GM12878 (cell line): ENCODE results near the gene NTF4. TPM values are rescaled to one million over a fixed set of nuclear protein-coding genes. Genes with fewer than 3 reads are reported as not detected.
A peak's percentile ranks its signal among the peaks of the same experiment; 100 is the strongest.
"Not testable (repeated sequence)": the region's sequence is repeated elsewhere in the genome, so short reads cannot be mapped to it uniquely, and the experiment has no call there.

Experiments
- ATAC-seq: fragments of 200-7000 bp; cut with Tn5 transposase; 3 replicates; pipeline ENCODE4 v1.9.1; 2020; ENCODE audit warnings: mild to moderate bottlenecking, moderate library complexity
- BruUV-seq: library from RNA; stranded (reverse); fragments of 400-500 nt; replicated peaks from 2 replicates; lab custom pipeline; 2021; lab: Mats Ljungman, UMichigan
- CTCF ChIA-PET: fragments of 300-600 bp; sonication (Branson Sonifier 250); formaldehyde crosslinking; extraction: SDS; loops from one replicate; lab custom pipeline; 2021; ENCODE audit warnings: inconsistent platforms; lab: Yijun Ruan, JAX
- POLR2A ChIA-PET: fragments of 350-600 bp; formaldehyde crosslinking; extraction: SDS; loops from one replicate; lab custom pipeline; 2021; ENCODE audit warnings: inconsistent platforms; lab: Charles Lee
- RAD21 ChIA-PET: fragments of 300-600 bp; sonication (Branson Sonifier 250); formaldehyde crosslinking; loops from one replicate; lab custom pipeline; 2023; ENCODE audit warnings: antibody characterized with exemption; ENCODE audit not compliant: unreplicated experiment; lab: Charles Lee
- SMC1A ChIA-PET: fragments of 300-600 bp; sonication (Branson Sonifier 250); formaldehyde crosslinking; loops from one replicate; lab custom pipeline; 2023; ENCODE audit not compliant: unreplicated experiment, uncharacterized antibody; lab: Charles Lee
- DNase-seq: peaks from one replicate; pipeline ENCODE4 v3.0.0-alpha.2; 2011; ENCODE audit warnings: low read depth, low spot score
- FAIRE-seq: peaks from 3 replicates; lab custom pipeline; 2011; peaks lifted over from hg19 to GRCh38; lab: Jason Lieb, UNC
- H2AFZ ChIP-seq: 2 replicates; pipeline ENCODE4 v1.6.0; 2011; ENCODE audit warnings: low read depth, low read length, control low read depth; ENCODE audit not compliant: control insufficient read depth
- H3K27ac ChIP-seq: 2 replicates; pipeline ENCODE4 v1.5.1; 2011; ENCODE audit warnings: control low read depth; ENCODE audit not compliant: control insufficient read depth, insufficient read depth
- H3K27me3 ChIP-seq, 2 experiments: replicated peaks in 1 of 2; 2 replicates each; pipeline versions ENCODE4 v1.6.0 to v1.6.1; 2011; ENCODE audit warnings: low read length in 1 of 2; ENCODE audit not compliant: control insufficient read depth in 2 of 2, insufficient read depth in 2 of 2
- H3K36me3 ChIP-seq, 2 experiments: 2 replicates each; pipeline ENCODE4 v1.5.1; 2011; ENCODE audit warnings: low read length in 1 of 2; ENCODE audit not compliant: control insufficient read depth in 2 of 2, insufficient read depth in 2 of 2
- H3K4me1 ChIP-seq: 2 replicates; pipeline ENCODE4 v1.6.1; 2011; ENCODE audit warnings: mild to moderate bottlenecking, low read length, moderate library complexity, mixed read lengths; ENCODE audit not compliant: control insufficient read depth, insufficient read depth
- H3K4me2 ChIP-seq: 2 replicates; pipeline ENCODE4 v1.6.0; 2011; ENCODE audit warnings: control low read depth; ENCODE audit not compliant: control insufficient read depth, insufficient read depth
- H3K4me3 ChIP-seq: fragments of 200-600 bp; sonication (generic); 2 replicates; pipeline ENCODE4 v1.5.1; 2016
- H3K79me2 ChIP-seq: 2 replicates; pipeline ENCODE4 v1.6.0; 2011; ENCODE audit warnings: low read length; ENCODE audit not compliant: control insufficient read depth, insufficient read depth
- H3K9ac ChIP-seq: 2 replicates; pipeline ENCODE4 v1.8.0; 2011; ENCODE audit warnings: low read length, control low read depth, mixed read lengths; ENCODE audit not compliant: control insufficient read depth, insufficient read depth
- H3K9me3 ChIP-seq: replicated peaks from 3 replicates; pipeline ENCODE4 v1.5.1; 2011; ENCODE audit warnings: mild to moderate bottlenecking, low read length; ENCODE audit not compliant: control insufficient read depth, insufficient read depth
- H4K20me1 ChIP-seq: 2 replicates; pipeline ENCODE4 v1.6.0; 2011; ENCODE audit not compliant: control insufficient read depth, insufficient read depth
- EED ChIP-seq: sonication (generic); IDR thresholded peaks from 2 replicates; pipeline ENCODE4 v1.6.1; 2016; ENCODE audit warnings: antibody characterized with exemption, low read depth
- FOXM1 ChIP-seq: IDR thresholded peaks from 2 replicates; pipeline ENCODE4 v1.6.1; 2012; ENCODE audit warnings: low read depth, mild to moderate bottlenecking, inconsistent platforms, low read length, moderate library complexity
- JUNB ChIP-seq: IDR thresholded peaks from 2 replicates; pipeline ENCODE4 v1.6.1; 2016; ENCODE audit warnings: antibody characterized with exemption, mild to moderate bottlenecking
- NR2C1 ChIP-seq: fragments of 450-650 bp; IDR thresholded peaks from 2 replicates; pipeline ENCODE4 v1.6.1; 2017; ENCODE audit warnings: antibody characterized with exemption, mild to moderate bottlenecking, moderate library complexity
- SPI1 ChIP-seq: IDR thresholded peaks from 2 replicates; pipeline ENCODE4 v1.6.1; 2011; ENCODE audit warnings: low read depth, mild to moderate bottlenecking, low read length, moderate library complexity, borderline replicate concordance; ENCODE audit not compliant: insufficient read depth
- ZNF592 ChIP-seq: fragments of 450-650 bp; IDR thresholded peaks from 2 replicates; pipeline ENCODE4 v1.6.1; 2017; ENCODE audit warnings: mild to moderate bottlenecking, moderate library complexity
- WGBS: methylation state at CpG from one replicate; pipeline ENCODE4 v1.1.6; 2016; ENCODE audit warnings: low lambda C conversion rate; ENCODE audit not compliant: insufficient replicate concordance, insufficient coverage; ENCODE audit errors: missing lambda C conversion rate; 5-methylcytosine and 5-hydroxymethylcytosine counted together
- in situ Hi-C: fragments of 300-500 bp; cut with MboI; formaldehyde crosslinking; loops from 9 replicates; pipeline ENCODE4 v1.14.3; 2018; ENCODE audit warnings: mixed read lengths
- intact Hi-C: fragments of 100-400 bp; cut with micrococcal nuclease; formaldehyde crosslinking; loops from one replicate; pipeline ENCODE4 v1.14.2; 2022; ENCODE audit not compliant: unreplicated experiment
- polyA plus RNA-seq, 11 experiments: library from polyadenylated mRNA; depleted of rRNA in 4 of 11; unstranded in 6 of 11; stranded (reverse) in 5 of 11; fragments of >200 nt; fragmentation: Nextera tagmentation in 4 of 11; fragmentation: Illumina TruSeq in 1 of 11; extraction: Ambion mirVana in 4 of 11; extraction: Trizol in 1 of 11; gene quantifications; 1 replicate in 1 of 11; 2 replicates in 10 of 11; pipeline versions ENCODE4 v1.2.1 to v1.2.3, GENCODE V29; 2011 to 2016; ENCODE audit warnings: inconsistent platforms in 2 of 11, missing spikeins in 2 of 11, low read depth in 1 of 11
- total RNA-seq, 4 experiments: library from RNA; depleted of rRNA in 3 of 4; stranded (reverse); fragments of >200 nt in 3 of 4; fragmentation: Illumina TruSeq in 1 of 4; extraction: Trizol in 1 of 4; gene quantifications; 2 replicates each; pipeline versions ENCODE4 v1.2.1 to v1.2.3, GENCODE V29; 2013 to 2021
- TF ChIP-seq, protein P1 (sequence below), 3 experiments: IDR thresholded peaks in 2 of 3; conservative IDR thresholded peaks in 1 of 3; 2 replicates each; pipeline ENCODE4 v1.5.1; 2011; ENCODE audit warnings: low read depth in 3 of 3, low read length in 3 of 3, mild to moderate bottlenecking in 3 of 3, control low read depth in 2 of 3, moderate library complexity in 2 of 3, inconsistent platforms in 1 of 3, mixed read lengths in 1 of 3; ENCODE audit not compliant: control insufficient read depth in 2 of 3, insufficient read depth in 1 of 3; ENCODE audit errors: extremely low read depth in 1 of 3

The NTF4 gene
- total and polyA plus RNA-seq, 10 of the 15 experiments (the other 5 are each of a cell fraction or from before 2014, with no cell fraction given), result not detected

- H3K9ac ChIP-seq, intact Hi-C loops, H3K4me1 ChIP-seq, H3K4me3 ChIP-seq, FAIRE-seq, H4K20me1 ChIP-seq, ATAC-seq, POLR2A ChIA-PET, DNase-seq, H3K79me2 ChIP-seq, BruUV-seq, in situ Hi-C loops, RAD21 ChIA-PET, SMC1A ChIA-PET, H2AFZ ChIP-seq, H3K27ac ChIP-seq, H3K36me3 ChIP-seq, H3K9me3 ChIP-seq: not testable (repeated sequence)
- CTCF ChIA-PET, result interaction anchor here (1.0 to 1.2 kb wide), 2 partner anchors 49 to 137 kb away, joined by 3 read pairs; no protein-coding TSS in a partner anchor
- Histone ChIP-seq H3K27me3 (peaks cover 3 to 16% of the 10 kb centered on the region in 2 experiments; a peak in 3 of 4 replicates), H3K4me2 (peak overlapping the region; percentile 95; the same call in 1 of the 2 replicates)
- 16% methylated on average over 29 of the region's 34 CpGs for WGBS
Measured at GRCh38 chr19:49056902-49057596, 7.6 kb downstream of the NTF4 start.

GRCh38 chr19:49056101-49056901 is 8.3 kb downstream of the NTF4 start:
- RAD21 ChIA-PET, result interaction anchor here (0.9 kb wide), 1 partner anchor 41 kb away, joined by 3 read pairs; no protein-coding TSS in a partner anchor
- POLR2A ChIA-PET, result interaction anchor here (0.6 kb wide), 1 partner anchor 673 kb away, joined by 5 read pairs; no protein-coding TSS in a partner anchor
- 3% methylated on average over 63 of the region's 63 CpGs for WGBS
- H4K20me1 ChIP-seq, result no peaks in the 10 kb centered on the region
- H3K9me3 ChIP-seq, result no peaks in the 10 kb centered on the region
- in situ Hi-C loops (no loop called here), intact Hi-C loops (no loop called here)
- FAIRE-seq, result no peak
- no peaks in the 10 kb centered on the region for H3K36me3 ChIP-seq
- SMC1A ChIA-PET, result no interaction called here
- peak overlapping the region; percentile 95 for H3K4me2 ChIP-seq
- no peak overlapping the region for H3K9ac ChIP-seq
- H3K4me3 ChIP-seq, result peak overlapping the region; percentile 51; the same call in 1 of the 2 replicates
- peak; percentile 96 for ATAC-seq
- H3K27ac ChIP-seq, result no peak overlapping the region
- H3K4me1 ChIP-seq, result no peaks in the 10 kb centered on the region
- H3K79me2 ChIP-seq, result no peaks in the 10 kb centered on the region
- H3K27me3 ChIP-seq, result peaks cover 3 to 16% of the 10 kb centered on the region in 2 experiments; a peak in 3 of 4 replicates
- BruUV-seq, result no TSS peak
- CTCF ChIA-PET, result interaction anchor here (1.0 kb wide), 2 partner anchors 41 to 138 kb away, joined by 3 to 4 read pairs; no protein-coding TSS in a partner anchor
- no peak for DNase-seq
- H2AFZ ChIP-seq, result peak overlapping the region; percentile 37
- TF ChIP-seq SPI1 (no peak), JUNB (no peak), FOXM1 (no peak), NR2C1 (no peak), ZNF592 (no peak), EED (no peak)
- TF ChIP-seq, protein P1, sequence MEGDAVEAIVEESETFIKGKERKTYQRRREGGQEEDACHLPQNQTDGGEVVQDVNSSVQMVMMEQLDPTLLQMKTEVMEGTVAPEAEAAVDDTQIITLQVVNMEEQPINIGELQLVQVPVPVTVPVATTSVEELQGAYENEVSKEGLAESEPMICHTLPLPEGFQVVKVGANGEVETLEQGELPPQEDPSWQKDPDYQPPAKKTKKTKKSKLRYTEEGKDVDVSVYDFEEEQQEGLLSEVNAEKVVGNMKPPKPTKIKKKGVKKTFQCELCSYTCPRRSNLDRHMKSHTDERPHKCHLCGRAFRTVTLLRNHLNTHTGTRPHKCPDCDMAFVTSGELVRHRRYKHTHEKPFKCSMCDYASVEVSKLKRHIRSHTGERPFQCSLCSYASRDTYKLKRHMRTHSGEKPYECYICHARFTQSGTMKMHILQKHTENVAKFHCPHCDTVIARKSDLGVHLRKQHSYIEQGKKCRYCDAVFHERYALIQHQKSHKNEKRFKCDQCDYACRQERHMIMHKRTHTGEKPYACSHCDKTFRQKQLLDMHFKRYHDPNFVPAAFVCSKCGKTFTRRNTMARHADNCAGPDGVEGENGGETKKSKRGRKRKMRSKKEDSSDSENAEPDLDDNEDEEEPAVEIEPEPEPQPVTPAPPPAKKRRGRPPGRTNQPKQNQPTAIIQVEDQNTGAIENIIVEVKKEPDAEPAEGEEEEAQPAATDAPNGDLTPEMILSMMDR (IDR thresholded peaks at IDR 0.05 in 2 of 3, conservative IDR thresholded peaks at IDR 0.05 in 1 of 3; ENCODE audit: control insufficient read depth in 2 of 3, extremely low read depth in 1 of 3, insufficient read depth in 1 of 3, low read depth in 3 of 3, low read length in 3 of 3), result peak in 2 of 3 experiments; percentile 14 to 20; a peak in 2 of 6 replicates
